Measurements from ENCODE around the gene RNF11.

The RNF11 gene

GRCh38 chr1:51268634-51269033 is 32.6 kb downstream of the RNF11 start:
- Histone ChIP-seq H3K9me3 (ENCODE audit: control insufficient read depth, low read depth, low read length) (no peaks in the 10 kb centered on the region), H3K36me3 (ENCODE audit: control insufficient read depth, low read depth, low read length) (peaks cover 19% of the 10 kb centered on the region), H3K4me1 (ENCODE audit: control insufficient read depth, low read depth, low read length) (no peaks in the 10 kb centered on the region), H3K27ac (ENCODE audit: low read length) (no peak overlapping the region), H3K27me3 (ENCODE audit: control insufficient read depth, insufficient read depth, low read length) (no peaks in the 10 kb centered on the region), H3K9ac (ENCODE audit: low read length) (no peak overlapping the region), H3K4me3 (ENCODE audit: low read length) (no peak overlapping the region)

DNA sequence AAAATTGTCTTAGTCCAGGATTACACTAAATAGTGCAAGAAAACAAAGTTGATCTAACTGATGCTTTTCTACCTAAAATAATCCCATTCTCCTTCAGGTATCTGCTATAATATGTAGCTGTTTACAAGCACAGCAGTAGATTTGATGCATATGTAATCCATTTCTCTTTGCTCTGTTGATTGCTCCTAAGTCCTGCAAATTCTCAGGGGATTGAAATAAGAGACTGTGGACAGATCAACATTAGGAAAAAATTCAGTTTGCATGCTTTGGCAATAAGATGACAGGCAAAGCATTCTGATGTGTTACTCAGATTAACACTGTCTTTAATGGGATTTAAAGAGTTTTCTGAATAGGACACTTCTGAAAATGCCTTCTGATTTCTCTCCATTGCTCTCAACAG is 34.7 kb downstream of the RNF11 start:
- Histone ChIP-seq H3K27ac (ENCODE audit: low read length) (no peak overlapping the region), H3K9me3 (ENCODE audit: control insufficient read depth, low read depth, low read length) (no peaks in the 10 kb centered on the region), H3K9ac (ENCODE audit: low read length) (no peak overlapping the region), H3K4me1 (ENCODE audit: control insufficient read depth, low read depth, low read length) (no peaks in the 10 kb centered on the region), H3K36me3 (ENCODE audit: control insufficient read depth, low read depth, low read length) (peaks cover 19% of the 10 kb centered on the region), H3K4me3 (ENCODE audit: low read length) (no peak overlapping the region), H3K27me3 (ENCODE audit: control insufficient read depth, insufficient read depth, low read length) (no peaks in the 10 kb centered on the region)

DNA sequence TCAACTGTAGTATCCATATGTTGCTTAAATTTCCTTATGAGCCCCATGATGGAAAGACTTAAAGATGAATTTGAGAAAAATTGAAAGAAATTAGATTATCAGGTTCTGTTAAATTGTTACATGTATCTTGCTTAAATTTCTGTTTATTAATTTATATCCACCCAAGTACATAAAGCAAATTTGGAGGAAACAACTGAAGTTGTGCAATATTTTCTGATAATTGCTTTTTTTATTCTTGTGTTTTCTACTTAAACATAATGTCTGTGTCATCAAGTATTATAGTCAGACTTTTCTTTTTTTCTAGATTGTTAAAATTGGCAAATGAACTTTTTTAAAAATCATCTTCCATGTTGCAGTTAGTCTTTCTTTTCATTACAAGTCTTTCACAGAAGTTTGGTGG is 36.8 kb downstream of the RNF11 start:
- H3K4me3 ChIP-seq (ENCODE audit: low read length): no peak overlapping the region
- no peaks in the 10 kb centered on the region for H3K4me1 ChIP-seq (ENCODE audit: control insufficient read depth, low read depth, low read length)
- no peaks in the 10 kb centered on the region for H3K9me3 ChIP-seq (ENCODE audit: control insufficient read depth, low read depth, low read length)
- H3K36me3 ChIP-seq (ENCODE audit: control insufficient read depth, low read depth, low read length): peaks cover 19% of the 10 kb centered on the region
- no peak overlapping the region for H3K27ac ChIP-seq (ENCODE audit: low read length)
- H3K9ac ChIP-seq (ENCODE audit: low read length): no peak overlapping the region
- no peaks in the 10 kb centered on the region for H3K27me3 ChIP-seq (ENCODE audit: control insufficient read depth, insufficient read depth, low read length)

GRCh38 chr1:51274676-51275075 is 38.6 kb downstream of the RNF11 start:
- no peaks in the 10 kb centered on the region for H3K27me3 ChIP-seq (ENCODE audit: control insufficient read depth, insufficient read depth, low read length)
- no peaks in the 10 kb centered on the region for H3K9me3 ChIP-seq (ENCODE audit: control insufficient read depth, low read depth, low read length)
- peaks cover 19% of the 10 kb centered on the region for H3K36me3 ChIP-seq (ENCODE audit: control insufficient read depth, low read depth, low read length)
- no peak overlapping the region for H3K9ac ChIP-seq (ENCODE audit: low read length)
- H3K4me1 ChIP-seq (ENCODE audit: control insufficient read depth, low read depth, low read length): no peaks in the 10 kb centered on the region
- H3K4me3 ChIP-seq (ENCODE audit: low read length): no peak overlapping the region
- H3K27ac ChIP-seq (ENCODE audit: low read length): no peak overlapping the region

GRCh38 chr1:51276286-51276685 is 40.2 kb downstream of the RNF11 start:
- Histone ChIP-seq H3K36me3 (ENCODE audit: control insufficient read depth, low read depth, low read length) (peaks cover 10% of the 10 kb centered on the region), H3K27ac (ENCODE audit: low read length) (no peak overlapping the region), H3K4me3 (ENCODE audit: low read length) (no peak overlapping the region)

DNA sequence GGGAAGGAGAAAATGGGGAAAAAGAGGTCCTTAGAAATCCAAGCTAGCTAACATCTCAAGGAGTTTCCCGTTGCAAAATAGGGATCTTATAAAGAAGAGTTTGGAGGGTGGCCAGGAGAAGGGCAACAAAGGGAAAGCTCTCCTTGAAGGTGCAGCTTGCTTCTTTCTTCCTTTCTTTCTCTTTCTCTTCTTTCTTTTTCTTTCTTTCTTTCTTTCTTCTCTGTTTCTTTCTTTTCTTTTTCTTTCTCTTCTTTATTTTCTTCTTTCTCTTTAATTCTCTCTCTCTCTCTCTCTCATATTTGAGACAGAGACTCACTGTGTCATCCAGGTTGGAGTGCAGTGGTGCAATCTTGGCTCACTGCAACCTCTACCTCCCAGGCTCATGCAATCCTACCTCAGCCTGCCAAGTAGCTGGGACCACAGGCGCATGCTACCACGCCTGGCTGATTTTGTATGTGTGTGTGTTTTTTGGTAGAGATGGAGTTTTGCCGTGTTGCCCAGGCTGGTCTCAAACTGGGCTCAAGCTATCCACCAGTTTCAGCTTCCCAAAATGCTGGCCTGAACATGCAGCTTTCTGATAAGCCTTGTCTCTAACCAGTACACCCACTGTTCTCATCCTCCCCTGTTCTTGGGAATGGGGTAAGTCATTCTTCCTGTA is 44.4 kb downstream of the RNF11 start:
- Histone ChIP-seq H3K9me3 (ENCODE audit: control insufficient read depth, low read depth, low read length) (no peaks in the 10 kb centered on the region), H3K36me3 (ENCODE audit: control insufficient read depth, low read depth, low read length) (no peaks in the 10 kb centered on the region), H3K27ac (ENCODE audit: low read length) (no peak overlapping the region), H3K27me3 (ENCODE audit: control insufficient read depth, insufficient read depth, low read length) (no peaks in the 10 kb centered on the region), H3K4me3 (ENCODE audit: low read length) (no peak overlapping the region), H3K4me1 (ENCODE audit: control insufficient read depth, low read depth, low read length) (no peaks in the 10 kb centered on the region), H3K9ac (ENCODE audit: low read length) (no peak overlapping the region)

More at GRCh38 chr1:51276286-51276685, 40.2 kb downstream of the RNF11 start:
- H3K4me1 ChIP-seq (ENCODE audit: control insufficient read depth, low read depth, low read length): no peaks in the 10 kb centered on the region
- H3K9ac ChIP-seq (ENCODE audit: low read length): no peak overlapping the region
- no peaks in the 10 kb centered on the region for H3K9me3 ChIP-seq (ENCODE audit: control insufficient read depth, low read depth, low read length)
- H3K27me3 ChIP-seq (ENCODE audit: control insufficient read depth, insufficient read depth, low read length): no peaks in the 10 kb centered on the region

- Histone ChIP-seq H3K27me3 (ENCODE audit: control insufficient read depth, insufficient read depth, low read length) (no peaks in the 10 kb centered on the region), H3K4me3 (ENCODE audit: low read length) (no peak overlapping the region), H3K36me3 (ENCODE audit: control insufficient read depth, low read depth, low read length) (no peaks in the 10 kb centered on the region), H3K9me3 (ENCODE audit: control insufficient read depth, low read depth, low read length) (no peaks in the 10 kb centered on the region), H3K27ac (ENCODE audit: low read length) (no peak overlapping the region), H3K9ac (ENCODE audit: low read length) (no peak overlapping the region), H3K4me1 (ENCODE audit: control insufficient read depth, low read depth, low read length) (no peaks in the 10 kb centered on the region)
Observed at GRCh38 chr1:51281807-51282206, 45.7 kb downstream of the RNF11 start.

GRCh38 chr1:51282605-51283004 is 46.5 kb downstream of the RNF11 start:
- Histone ChIP-seq H3K9me3 (ENCODE audit: control insufficient read depth, low read depth, low read length) (no peaks in the 10 kb centered on the region), H3K27ac (ENCODE audit: low read length) (no peak overlapping the region), H3K36me3 (ENCODE audit: control insufficient read depth, low read depth, low read length) (no peaks in the 10 kb centered on the region), H3K27me3 (ENCODE audit: control insufficient read depth, insufficient read depth, low read length) (no peaks in the 10 kb centered on the region), H3K4me3 (ENCODE audit: low read length) (no peak overlapping the region), H3K4me1 (ENCODE audit: control insufficient read depth, low read depth, low read length) (no peaks in the 10 kb centered on the region), H3K9ac (ENCODE audit: low read length) (no peak overlapping the region)

DNA sequence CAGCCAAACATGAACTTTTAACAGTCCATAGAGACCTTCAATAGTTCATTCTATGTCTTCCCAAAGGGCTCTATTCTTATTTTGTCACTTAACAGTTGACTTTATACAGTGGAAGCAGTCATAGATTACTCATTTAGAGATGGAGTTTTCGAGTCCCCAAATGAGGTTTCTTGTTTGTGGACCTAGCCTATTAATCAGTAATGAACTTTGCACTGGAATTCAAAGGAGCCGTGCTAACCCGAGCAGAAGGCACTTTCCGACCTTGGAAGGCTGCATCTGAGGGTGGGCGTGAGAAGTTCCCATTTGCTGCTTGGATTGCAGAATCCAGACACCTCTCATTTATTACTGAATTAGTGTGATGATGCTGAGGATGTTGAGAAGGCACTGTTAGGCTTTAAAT is 47.9 kb downstream of the RNF11 start:
- Histone ChIP-seq H3K9ac (ENCODE audit: low read length) (no peak overlapping the region), H3K4me3 (ENCODE audit: low read length) (no peak overlapping the region), H3K9me3 (ENCODE audit: control insufficient read depth, low read depth, low read length) (no peaks in the 10 kb centered on the region), H3K27me3 (ENCODE audit: control insufficient read depth, insufficient read depth, low read length) (no peaks in the 10 kb centered on the region), H3K27ac (ENCODE audit: low read length) (no peak overlapping the region), H3K36me3 (ENCODE audit: control insufficient read depth, low read depth, low read length) (no peaks in the 10 kb centered on the region), H3K4me1 (ENCODE audit: control insufficient read depth, low read depth, low read length) (no peaks in the 10 kb centered on the region)

- no peak overlapping the region for H3K27ac ChIP-seq (ENCODE audit: low read length)
- no peaks in the 10 kb centered on the region for H3K4me1 ChIP-seq (ENCODE audit: control insufficient read depth, low read depth, low read length)
- no peak overlapping the region for H3K9ac ChIP-seq (ENCODE audit: low read length)
- H3K27me3 ChIP-seq (ENCODE audit: control insufficient read depth, insufficient read depth, low read length): no peaks in the 10 kb centered on the region
- H3K36me3 ChIP-seq (ENCODE audit: control insufficient read depth, low read depth, low read length): no peaks in the 10 kb centered on the region
- H3K4me3 ChIP-seq (ENCODE audit: low read length): no peak overlapping the region
- H3K9me3 ChIP-seq (ENCODE audit: control insufficient read depth, low read depth, low read length): no peaks in the 10 kb centered on the region
Observed at GRCh38 chr1:51284487-51284954, 48.4 kb downstream of the RNF11 start.

- H3K4me3 ChIP-seq (ENCODE audit: low read length): no peak overlapping the region
Observed at GRCh38 chr1:51285055-51285454, 49.0 kb downstream of the RNF11 start.

DNA sequence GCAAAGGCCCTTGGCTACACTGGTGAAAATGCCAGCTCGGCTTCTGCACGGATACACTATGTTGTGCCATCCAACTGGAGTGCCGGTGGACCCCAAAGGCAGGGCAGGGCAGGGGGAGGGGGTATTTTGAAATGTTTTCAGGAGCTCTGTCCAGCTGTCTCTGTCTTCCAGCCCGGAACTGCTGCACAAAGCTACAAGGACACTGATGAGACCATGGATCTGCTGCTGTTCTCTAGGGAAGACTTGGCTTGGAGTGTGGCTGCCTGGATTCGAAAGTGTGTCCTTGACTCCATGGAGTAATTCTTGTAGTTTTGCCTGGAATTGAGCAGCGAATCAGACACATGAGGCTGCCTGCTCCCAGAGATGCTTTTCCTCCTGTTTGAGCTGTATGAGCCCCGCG is 51.9 kb downstream of the RNF11 start:
- no peak overlapping the region for H3K27ac ChIP-seq (ENCODE audit: low read length)
- H3K9me3 ChIP-seq (ENCODE audit: control insufficient read depth, low read depth, low read length): no peaks in the 10 kb centered on the region
- no peaks in the 10 kb centered on the region for H3K27me3 ChIP-seq (ENCODE audit: control insufficient read depth, insufficient read depth, low read length)
- no peak overlapping the region for H3K4me3 ChIP-seq (ENCODE audit: low read length)
- no peaks in the 10 kb centered on the region for H3K36me3 ChIP-seq (ENCODE audit: control insufficient read depth, low read depth, low read length)
- no peak overlapping the region for H3K9ac ChIP-seq (ENCODE audit: low read length)
- H3K4me1 ChIP-seq (ENCODE audit: control insufficient read depth, low read depth, low read length): no peaks in the 10 kb centered on the region

More at GRCh38 chr1:51285055-51285454, 49.0 kb downstream of the RNF11 start:
- Histone ChIP-seq H3K9ac (ENCODE audit: low read length) (no peak overlapping the region), H3K36me3 (ENCODE audit: control insufficient read depth, low read depth, low read length) (no peaks in the 10 kb centered on the region), H3K4me1 (ENCODE audit: control insufficient read depth, low read depth, low read length) (no peaks in the 10 kb centered on the region), H3K9me3 (ENCODE audit: control insufficient read depth, low read depth, low read length) (no peaks in the 10 kb centered on the region), H3K27me3 (ENCODE audit: control insufficient read depth, insufficient read depth, low read length) (no peaks in the 10 kb centered on the region), H3K27ac (ENCODE audit: low read length) (no peak overlapping the region)
